Measurements from ENCODE around the gene YWHAQ.

The YWHAQ gene

DNA sequence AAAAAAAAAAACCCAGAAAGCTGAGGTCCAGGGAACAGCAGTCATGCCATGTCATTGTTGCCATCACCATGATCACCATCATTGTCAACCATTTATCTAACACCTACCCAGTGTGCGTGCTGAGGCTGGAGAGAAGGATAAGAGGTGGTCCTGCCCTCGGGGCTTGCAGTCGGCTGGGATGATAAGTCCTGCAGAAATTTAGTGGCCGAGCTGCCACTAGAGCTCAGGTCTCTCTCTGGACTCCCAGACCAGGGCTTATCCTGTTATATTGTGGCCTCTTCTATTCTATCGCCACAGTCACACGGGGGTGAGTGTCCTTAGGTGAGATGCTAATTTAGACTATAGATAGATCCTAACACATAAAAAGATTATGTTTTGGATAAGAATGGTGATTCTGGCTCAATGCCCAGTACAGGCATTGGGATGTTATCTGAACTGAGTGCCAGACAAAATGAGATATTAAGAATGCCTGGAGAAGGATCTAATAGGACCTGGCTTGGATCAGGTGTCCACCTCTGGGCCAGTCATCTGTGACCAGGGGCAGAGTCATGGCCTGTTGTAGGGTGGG, 43.2 kb upstream of the YWHAQ start:
- TF ChIP-seq CSDC2 (CRISPR knock-in tag; IDR thresholded peaks at IDR 0.05) (no peak), TOX (CRISPR knock-in tag; IDR thresholded peaks at IDR 0.05; ENCODE audit: borderline replicate concordance) (no peak), ISL1 (CRISPR knock-in tag; IDR thresholded peaks at IDR 0.05) (0 out of 2 replicates have a peak, but pooled peaks have one; percentile 20), TCF4 (CRISPR knock-in tag; IDR thresholded peaks at IDR 0.05; ENCODE audit: borderline replicate concordance) (peak; percentile 45; the same call in 1 of the 2 replicates), GLIS3 (CRISPR knock-in tag; IDR thresholded peaks at IDR 0.05) (no peak)
- TF ChIP-seq, protein P1, sequence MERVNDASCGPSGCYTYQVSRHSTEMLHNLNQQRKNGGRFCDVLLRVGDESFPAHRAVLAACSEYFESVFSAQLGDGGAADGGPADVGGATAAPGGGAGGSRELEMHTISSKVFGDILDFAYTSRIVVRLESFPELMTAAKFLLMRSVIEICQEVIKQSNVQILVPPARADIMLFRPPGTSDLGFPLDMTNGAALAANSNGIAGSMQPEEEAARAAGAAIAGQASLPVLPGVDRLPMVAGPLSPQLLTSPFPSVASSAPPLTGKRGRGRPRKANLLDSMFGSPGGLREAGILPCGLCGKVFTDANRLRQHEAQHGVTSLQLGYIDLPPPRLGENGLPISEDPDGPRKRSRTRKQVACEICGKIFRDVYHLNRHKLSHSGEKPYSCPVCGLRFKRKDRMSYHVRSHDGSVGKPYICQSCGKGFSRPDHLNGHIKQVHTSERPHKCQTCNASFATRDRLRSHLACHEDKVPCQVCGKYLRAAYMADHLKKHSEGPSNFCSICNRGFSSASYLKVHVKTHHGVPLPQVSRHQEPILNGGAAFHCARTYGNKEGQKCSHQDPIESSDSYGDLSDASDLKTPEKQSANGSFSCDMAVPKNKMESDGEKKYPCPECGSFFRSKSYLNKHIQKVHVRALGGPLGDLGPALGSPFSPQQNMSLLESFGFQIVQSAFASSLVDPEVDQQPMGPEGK (CRISPR knock-in tag; IDR thresholded peaks at IDR 0.05; ENCODE audit: borderline replicate concordance), result no peak
- peak; percentile 34 for ATAC-seq

DNA sequence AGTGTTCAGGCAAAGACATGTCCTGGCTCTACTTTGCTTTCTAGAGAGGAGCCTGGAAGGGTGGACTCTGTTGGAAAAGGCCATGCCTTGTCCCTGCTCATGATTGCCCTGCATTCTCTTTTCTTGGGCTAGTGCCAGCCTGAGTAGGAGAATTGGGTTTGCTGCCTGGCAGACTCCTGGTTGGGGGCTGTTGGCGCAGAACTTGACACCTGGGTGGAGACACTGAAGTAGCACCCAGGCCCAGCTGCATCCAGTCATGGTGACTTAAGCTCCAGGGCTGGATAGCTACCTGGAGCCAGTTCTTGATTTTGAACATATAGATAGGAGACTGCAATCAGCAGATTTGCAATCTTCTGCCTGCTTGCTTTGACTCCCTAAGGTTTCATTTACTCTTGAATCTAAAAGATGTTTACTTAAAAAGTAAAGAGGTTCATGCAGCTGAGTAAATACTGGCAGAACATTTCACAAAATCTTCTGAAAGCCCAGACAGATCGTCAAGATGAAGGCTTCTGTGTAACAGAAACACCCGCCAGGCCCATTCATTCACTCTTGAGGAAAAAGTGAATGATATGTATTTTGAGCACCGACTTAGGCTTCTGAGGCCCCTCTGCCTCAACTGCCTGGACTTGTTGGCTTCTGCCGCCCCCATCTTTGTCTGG, 38.0 kb upstream of the YWHAQ start:
- peak; percentile 19; the same call in 2 of the 3 replicates for ATAC-seq

DNA sequence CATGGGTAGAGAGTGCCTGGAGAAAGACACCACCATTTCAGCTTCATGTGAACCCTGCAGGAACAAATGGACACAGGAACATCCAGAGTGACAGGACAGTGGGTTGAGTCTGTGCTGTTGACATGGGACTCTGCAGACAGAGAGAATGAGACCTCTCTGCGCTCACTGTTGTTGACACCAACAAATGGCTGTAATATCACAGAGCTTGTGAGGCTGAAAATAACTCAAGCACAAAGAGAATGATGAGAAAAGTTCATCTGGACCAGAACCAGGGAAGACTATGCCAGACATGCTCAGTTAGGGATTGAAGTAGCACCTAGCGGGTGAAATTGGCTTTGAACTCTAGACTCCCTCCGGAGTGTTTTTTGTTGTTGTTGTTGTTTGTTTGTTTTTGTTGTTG, 37.0 kb upstream of the YWHAQ start:
- ATAC-seq, result no peak
- TF ChIP-seq, protein P1 (CRISPR knock-in tag; IDR thresholded peaks at IDR 0.05; ENCODE audit: borderline replicate concordance), result no peak
- TF ChIP-seq PPARA (CRISPR knock-in tag; IDR thresholded peaks at IDR 0.05; ENCODE audit: borderline replicate concordance), result no peak
- no peak for TF ChIP-seq SNAI2 (CRISPR knock-in tag; IDR thresholded peaks at IDR 0.05)
- TF ChIP-seq CSDC2 (CRISPR knock-in tag; IDR thresholded peaks at IDR 0.05), result no peak
- TF ChIP-seq ISL1 (CRISPR knock-in tag; IDR thresholded peaks at IDR 0.05), result no peak
- TF ChIP-seq TCF4 (CRISPR knock-in tag; IDR thresholded peaks at IDR 0.05; ENCODE audit: borderline replicate concordance), result no peak
- TF ChIP-seq ZC3H10 (CRISPR knock-in tag; IDR thresholded peaks at IDR 0.05), result no peak
- no peak for TF ChIP-seq ARNTL (CRISPR knock-in tag; IDR thresholded peaks at IDR 0.05; ENCODE audit: borderline replicate concordance, low read depth)
- no peak for TF ChIP-seq ZFP3 (CRISPR knock-in tag; IDR thresholded peaks at IDR 0.05)
- no peak for TF ChIP-seq BACH2 (CRISPR knock-in tag; IDR thresholded peaks at IDR 0.05; ENCODE audit: borderline replicate concordance)
- TF ChIP-seq ZNF70 (CRISPR knock-in tag; IDR thresholded peaks at IDR 0.05), result no peak
- no peak for TF ChIP-seq ESRRG (CRISPR knock-in tag; IDR thresholded peaks at IDR 0.05)

More for the DNA sequence above, 38.0 kb upstream of the YWHAQ start:
- TF ChIP-seq RARB (CRISPR knock-in tag; IDR thresholded peaks at IDR 0.05) (no peak), PPARA (CRISPR knock-in tag; IDR thresholded peaks at IDR 0.05; ENCODE audit: borderline replicate concordance) (no peak), ZNF8 (CRISPR knock-in tag; IDR thresholded peaks at IDR 0.05) (no peak), ZNF565 (CRISPR knock-in tag; conservative IDR thresholded peaks at IDR 0.05; ENCODE audit: low read depth) (no peak), GLIS3 (CRISPR knock-in tag; IDR thresholded peaks at IDR 0.05) (no peak), BACH2 (CRISPR knock-in tag; IDR thresholded peaks at IDR 0.05; ENCODE audit: borderline replicate concordance) (no peak), CSDC2 (CRISPR knock-in tag; IDR thresholded peaks at IDR 0.05) (no peak), ZNF70 (CRISPR knock-in tag; IDR thresholded peaks at IDR 0.05) (no peak), ZC3H10 (CRISPR knock-in tag; IDR thresholded peaks at IDR 0.05) (no peak), OSR1 (CRISPR knock-in tag; IDR thresholded peaks at IDR 0.05) (no peak), TCF4 (CRISPR knock-in tag; IDR thresholded peaks at IDR 0.05; ENCODE audit: borderline replicate concordance) (no peak), ZFP30 (CRISPR knock-in tag; IDR thresholded peaks at IDR 0.05) (no peak), ARNTL (CRISPR knock-in tag; IDR thresholded peaks at IDR 0.05; ENCODE audit: borderline replicate concordance, low read depth) (no peak), ISL1 (CRISPR knock-in tag; IDR thresholded peaks at IDR 0.05) (no peak), ESRRG (CRISPR knock-in tag; IDR thresholded peaks at IDR 0.05) (no peak)
- TF ChIP-seq, protein P2, sequence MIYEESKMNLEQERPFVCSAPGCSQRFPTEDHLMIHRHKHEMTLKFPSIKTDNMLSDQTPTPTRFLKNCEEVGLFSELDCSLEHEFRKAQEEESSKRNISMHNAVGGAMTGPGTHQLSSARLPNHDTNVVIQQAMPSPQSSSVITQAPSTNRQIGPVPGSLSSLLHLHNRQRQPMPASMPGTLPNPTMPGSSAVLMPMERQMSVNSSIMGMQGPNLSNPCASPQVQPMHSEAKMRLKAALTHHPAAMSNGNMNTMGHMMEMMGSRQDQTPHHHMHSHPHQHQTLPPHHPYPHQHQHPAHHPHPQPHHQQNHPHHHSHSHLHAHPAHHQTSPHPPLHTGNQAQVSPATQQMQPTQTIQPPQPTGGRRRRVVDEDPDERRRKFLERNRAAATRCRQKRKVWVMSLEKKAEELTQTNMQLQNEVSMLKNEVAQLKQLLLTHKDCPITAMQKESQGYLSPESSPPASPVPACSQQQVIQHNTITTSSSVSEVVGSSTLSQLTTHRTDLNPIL (CRISPR knock-in tag; IDR thresholded peaks at IDR 0.05; ENCODE audit: low read depth), result no peak
- TF ChIP-seq, protein P3, sequence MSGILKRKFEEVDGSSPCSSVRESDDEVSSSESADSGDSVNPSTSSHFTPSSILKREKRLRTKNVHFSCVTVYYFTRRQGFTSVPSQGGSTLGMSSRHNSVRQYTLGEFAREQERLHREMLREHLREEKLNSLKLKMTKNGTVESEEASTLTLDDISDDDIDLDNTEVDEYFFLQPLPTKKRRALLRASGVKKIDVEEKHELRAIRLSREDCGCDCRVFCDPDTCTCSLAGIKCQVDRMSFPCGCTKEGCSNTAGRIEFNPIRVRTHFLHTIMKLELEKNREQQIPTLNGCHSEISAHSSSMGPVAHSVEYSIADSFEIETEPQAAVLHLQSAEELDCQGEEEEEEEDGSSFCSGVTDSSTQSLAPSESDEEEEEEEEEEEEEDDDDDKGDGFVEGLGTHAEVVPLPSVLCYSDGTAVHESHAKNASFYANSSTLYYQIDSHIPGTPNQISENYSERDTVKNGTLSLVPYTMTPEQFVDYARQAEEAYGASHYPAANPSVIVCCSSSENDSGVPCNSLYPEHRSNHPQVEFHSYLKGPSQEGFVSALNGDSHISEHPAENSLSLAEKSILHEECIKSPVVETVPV (CRISPR knock-in tag; IDR thresholded peaks at IDR 0.05), result no peak
- TF ChIP-seq, protein P4, sequence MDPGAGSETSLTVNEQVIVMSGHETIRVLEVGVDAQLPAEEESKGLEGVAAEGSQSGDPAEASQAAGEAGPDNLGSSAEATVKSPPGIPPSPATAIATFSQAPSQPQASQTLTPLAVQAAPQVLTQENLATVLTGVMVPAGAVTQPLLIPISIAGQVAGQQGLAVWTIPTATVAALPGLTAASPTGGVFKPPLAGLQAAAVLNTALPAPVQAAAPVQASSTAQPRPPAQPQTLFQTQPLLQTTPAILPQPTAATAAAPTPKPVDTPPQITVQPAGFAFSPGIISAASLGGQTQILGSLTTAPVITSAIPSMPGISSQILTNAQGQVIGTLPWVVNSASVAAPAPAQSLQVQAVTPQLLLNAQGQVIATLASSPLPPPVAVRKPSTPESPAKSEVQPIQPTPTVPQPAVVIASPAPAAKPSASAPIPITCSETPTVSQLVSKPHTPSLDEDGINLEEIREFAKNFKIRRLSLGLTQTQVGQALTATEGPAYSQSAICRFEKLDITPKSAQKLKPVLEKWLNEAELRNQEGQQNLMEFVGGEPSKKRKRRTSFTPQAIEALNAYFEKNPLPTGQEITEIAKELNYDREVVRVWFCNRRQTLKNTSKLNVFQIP (CRISPR knock-in tag; IDR thresholded peaks at IDR 0.05; ENCODE audit: borderline replicate concordance, low read depth), result no peak
- TF ChIP-seq, protein P5, sequence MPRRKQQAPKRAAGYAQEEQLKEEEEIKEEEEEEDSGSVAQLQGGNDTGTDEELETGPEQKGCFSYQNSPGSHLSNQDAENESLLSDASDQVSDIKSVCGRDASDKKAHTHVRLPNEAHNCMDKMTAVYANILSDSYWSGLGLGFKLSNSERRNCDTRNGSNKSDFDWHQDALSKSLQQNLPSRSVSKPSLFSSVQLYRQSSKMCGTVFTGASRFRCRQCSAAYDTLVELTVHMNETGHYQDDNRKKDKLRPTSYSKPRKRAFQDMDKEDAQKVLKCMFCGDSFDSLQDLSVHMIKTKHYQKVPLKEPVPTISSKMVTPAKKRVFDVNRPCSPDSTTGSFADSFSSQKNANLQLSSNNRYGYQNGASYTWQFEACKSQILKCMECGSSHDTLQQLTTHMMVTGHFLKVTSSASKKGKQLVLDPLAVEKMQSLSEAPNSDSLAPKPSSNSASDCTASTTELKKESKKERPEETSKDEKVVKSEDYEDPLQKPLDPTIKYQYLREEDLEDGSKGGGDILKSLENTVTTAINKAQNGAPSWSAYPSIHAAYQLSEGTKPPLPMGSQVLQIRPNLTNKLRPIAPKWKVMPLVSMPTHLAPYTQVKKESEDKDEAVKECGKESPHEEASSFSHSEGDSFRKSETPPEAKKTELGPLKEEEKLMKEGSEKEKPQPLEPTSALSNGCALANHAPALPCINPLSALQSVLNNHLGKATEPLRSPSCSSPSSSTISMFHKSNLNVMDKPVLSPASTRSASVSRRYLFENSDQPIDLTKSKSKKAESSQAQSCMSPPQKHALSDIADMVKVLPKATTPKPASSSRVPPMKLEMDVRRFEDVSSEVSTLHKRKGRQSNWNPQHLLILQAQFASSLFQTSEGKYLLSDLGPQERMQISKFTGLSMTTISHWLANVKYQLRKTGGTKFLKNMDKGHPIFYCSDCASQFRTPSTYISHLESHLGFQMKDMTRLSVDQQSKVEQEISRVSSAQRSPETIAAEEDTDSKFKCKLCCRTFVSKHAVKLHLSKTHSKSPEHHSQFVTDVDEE (CRISPR knock-in tag; IDR thresholded peaks at IDR 0.05), result no peak

Data from SK-N-SH treated with all-trans-retinoic acid at 6 μM for 48 hours (cell line).